GM15510 (cell line): Measurements from ENCODE around the gene PDE2A.

Experiments
- POLR2A ChIP-seq: IDR thresholded peaks from 3 replicates; pipeline ENCODE4 v1.6.1; 2011; ENCODE audit warnings: borderline replicate concordance; ENCODE audit not compliant: insufficient read length; ENCODE audit errors: extremely low read depth

The PDE2A gene

GRCh38 chr11:72631806-72632731 is 42.2 kb downstream of the PDE2A start:
- no peak for TF ChIP-seq POLR2A

- TF ChIP-seq POLR2A: no peak
Measured at GRCh38 chr11:72630104-72630852, 43.9 kb downstream of the PDE2A start.

- TF ChIP-seq POLR2A: no peak
Measured at GRCh38 chr11:72629266-72629665, 45.0 kb downstream of the PDE2A start.

GRCh38 chr11:72627594-72628281 is 46.5 kb downstream of the PDE2A start:
- no peak for TF ChIP-seq POLR2A

- no peak for TF ChIP-seq POLR2A
Measured at GRCh38 chr11:72626414-72626936, 47.7 kb downstream of the PDE2A start.

- TF ChIP-seq POLR2A: no peak
Measured at GRCh38 chr11:72625691-72626413, 48.4 kb downstream of the PDE2A start.

- no peak for TF ChIP-seq POLR2A
Measured at GRCh38 chr11:72624496-72625201, 49.6 kb downstream of the PDE2A start.

GRCh38 chr11:72623052-72623451 is 51.2 kb downstream of the PDE2A start:
- no peak for TF ChIP-seq POLR2A

GRCh38 chr11:72621008-72621610 is 53.1 kb downstream of the PDE2A start:
- no peak for TF ChIP-seq POLR2A

GRCh38 chr11:72618803-72619202 is 55.4 kb downstream of the PDE2A start:
- TF ChIP-seq POLR2A: no peak

GRCh38 chr11:72617080-72617762 is 57.0 kb downstream of the PDE2A start:
- no peak for TF ChIP-seq POLR2A

- no peak for TF ChIP-seq POLR2A
Measured at GRCh38 chr11:72616655-72617054, 57.6 kb downstream of the PDE2A start.

GRCh38 chr11:72615329-72615728 is 58.9 kb downstream of the PDE2A start:
- no peak for TF ChIP-seq POLR2A
